Heart left ventricle (tissue), 16 donors: ENCODE data around the gene TOPAZ1. TPM values are rescaled to one million over a fixed set of nuclear protein-coding genes. Genes with fewer than 3 reads are reported as not detected.

Source experiments
- ATAC-seq, 4 donors: fragments of 200-7000 bp; cut with Tn5 transposase; one replicate each; pipeline ENCODE4 v1.9.1; 2020 to 2022; ENCODE audit warnings: moderate library complexity in 4 of 4, mild to moderate bottlenecking in 3 of 4, moderate number of reproducible peaks in 1 of 4
- DNase-seq, 5 donors: peaks; one replicate each; pipeline ENCODE4 v3.0.0-alpha.2; 2020
- H3K27ac ChIP-seq, 12 donors: fragments of 200-600 bp; sonication (generic) in 4 of 12; one replicate each; pipeline versions ENCODE4 v1.5.0 to v1.8.0; 2016 to 2022; ENCODE audit warnings: mild to moderate bottlenecking in 2 of 12
- H3K27me3 ChIP-seq, 9 donors: fragments of 200-600 bp; sonication (generic) in 2 of 9; one replicate each; pipeline versions ENCODE4 v1.5.1 to v1.8.0; 2016 to 2022; ENCODE audit warnings: mild to moderate bottlenecking in 3 of 9
- H3K36me3 ChIP-seq, 9 donors: fragments of 200-600 bp; sonication (generic) in 2 of 9; one replicate each; pipeline versions ENCODE4 v1.5.0 to v1.8.0; 2018 to 2022; ENCODE audit warnings: mild to moderate bottlenecking in 2 of 9
- H3K4me1 ChIP-seq, 12 donors: fragments of 200-600 bp; sonication (generic) in 4 of 12; one replicate each; pipeline versions ENCODE4 v1.5.0 to v1.8.0; 2016 to 2022; ENCODE audit warnings: mild to moderate bottlenecking in 3 of 12
- H3K4me3 ChIP-seq, 12 donors: fragments of 200-600 bp; sonication (generic) in 4 of 12; one replicate each; pipeline versions ENCODE4 v1.5.0 to v1.8.0; 2017 to 2022; ENCODE audit warnings: mild to moderate bottlenecking in 9 of 12, moderate library complexity in 4 of 12
- H3K9me3 ChIP-seq, 12 donors: fragments of 200-600 bp; sonication (generic) in 4 of 12; one replicate each; pipeline versions ENCODE4 v1.5.0 to v1.8.0; 2016 to 2022; ENCODE audit warnings: mild to moderate bottlenecking in 1 of 12
- POLR2A ChIP-seq, 2 donors: fragments of 450-650 bp; IDR thresholded peaks; one replicate each; pipeline ENCODE4 v1.6.1; 2017; ENCODE audit warnings: antibody characterized with exemption in 2 of 2, mild to moderate bottlenecking in 2 of 2, moderate library complexity in 2 of 2
- WGBS, 4 donors: extraction: QIAGEN DNeasy Blood & Tissue Kit in 2 of 4; methylation state at CpG; one replicate each; pipeline versions ENCODE4 v1.1.5 to v1.1.7; 2013 to 2018; 5-methylcytosine and 5-hydroxymethylcytosine counted together
- intact Hi-C, 10 donors: fragments of 100-400 bp; cut with DNase I; formaldehyde crosslinking; loops; one replicate each; pipeline versions ENCODE4 v1.11.1 to v1.14.2; 2022
- polyA plus RNA-seq, 2 donors: library from polyadenylated mRNA; stranded (reverse); fragments of 200-250 nt; gene quantifications; one replicate each; pipeline ENCODE4 v1.2.3, GENCODE V29; 2013
- total RNA-seq, 9 donors: library from RNA; depleted of rRNA in 2 of 9; stranded (reverse); fragments of >200 nt in 2 of 9; fragmentation: NEBNext Ultra II Directional in 3 of 9; extraction: Animal tissue kit (Norgen Biotek cat#: 25700) in 3 of 9; gene quantifications; one replicate each; pipeline versions ENCODE4 v1.1.0 to v1.2.4, GENCODE V29; 2016 to 2023
- TF ChIP-seq, protein P1 (sequence below), 12 donors: fragments of 200-600 bp; sonication (generic) in 4 of 12; IDR thresholded peaks; one replicate each; pipeline versions ENCODE4 v1.5.0 to v1.8.0; 2018 to 2022; ENCODE audit warnings: antibody characterized with exemption in 12 of 12, mild to moderate bottlenecking in 5 of 12
- donor health status: ischemic (EF 13 %, LVEDD 7.1; RV severe dilation, severe dysfunction).
- donor health status: healthy with polysubstance abuse.
- donor health status: DM: no; HTN: yes; CAD: no.
- donor health status: DM: no; HTN: no; CAD: no.
- donor health status: ischemic (EF 25% LVEDD 6.9; RV normal size, moderate dysfunction).
- donor health status: ischemic (EF 25% LVEDD 5.7; RV mildly dilated, moderate dysfunction).
- donor health status: healthy.
- donor health status: DM: yes; HTN: yes; CAD: no.
- donor health status: ischemic (EF 35%, LVEDD 5.7; RV mildly dilated, moderate dysfunction).
- donor health status: nonischemic (EF 11% LVEDD 7.7; RV severe dilation, severe dysfunction).
- donor health status: DM: yes; HTN: yes; CAD: no.
- donor health status: PGD.
- donor health status: ischemic (EF 29% LVEDD 5.4; RV normal size, mild dysfunction).
- donor health status: nonischemic (EF 23%, LVEDD 6.1; RV moderate dilation, normal function).

The TOPAZ1 gene
- total and polyA plus RNA-seq, 11 donors: not detected

DNA sequence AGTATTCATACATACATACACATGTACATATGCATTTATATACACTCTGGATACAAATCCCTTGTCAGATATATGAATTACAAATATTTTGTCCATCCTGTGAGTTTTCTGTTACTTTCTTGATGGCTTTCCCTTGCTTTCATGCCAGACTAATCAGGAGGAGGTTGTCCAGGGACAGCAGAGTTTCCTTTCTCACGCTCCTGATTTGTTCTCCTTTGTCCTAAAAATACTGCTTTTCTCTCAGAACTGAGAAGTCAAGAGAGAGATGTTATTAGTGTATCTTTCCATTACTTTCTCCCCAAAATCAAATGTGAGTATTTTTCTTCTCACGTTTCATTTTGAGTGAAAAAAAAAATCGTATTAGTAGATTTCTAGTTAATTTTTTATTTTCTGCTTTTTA is 84.8 kb downstream of the TOPAZ1 start:
- no peaks in the 10 kb centered on the region for H3K27me3 ChIP-seq
- H3K27ac ChIP-seq: peak overlapping the region in 7 of 12 donors; percentile 8 to 66 (median 60)
- no peaks in the 10 kb centered on the region for H3K36me3 ChIP-seq
- DNase-seq (no peak), ATAC-seq (peak in 1 of 4 donors; percentile 44)
- WGBS, 4 donors: 57 to 67% (median 65%) methylated on average over 3 of the region's 3 CpGs
- H3K4me1 ChIP-seq: no peaks in the 10 kb centered on the region
- H3K4me3 ChIP-seq: no peak overlapping the region
- no peak for TF ChIP-seq POLR2A (IDR thresholded peaks at IDR 0.05)
- TF ChIP-seq, protein P1, sequence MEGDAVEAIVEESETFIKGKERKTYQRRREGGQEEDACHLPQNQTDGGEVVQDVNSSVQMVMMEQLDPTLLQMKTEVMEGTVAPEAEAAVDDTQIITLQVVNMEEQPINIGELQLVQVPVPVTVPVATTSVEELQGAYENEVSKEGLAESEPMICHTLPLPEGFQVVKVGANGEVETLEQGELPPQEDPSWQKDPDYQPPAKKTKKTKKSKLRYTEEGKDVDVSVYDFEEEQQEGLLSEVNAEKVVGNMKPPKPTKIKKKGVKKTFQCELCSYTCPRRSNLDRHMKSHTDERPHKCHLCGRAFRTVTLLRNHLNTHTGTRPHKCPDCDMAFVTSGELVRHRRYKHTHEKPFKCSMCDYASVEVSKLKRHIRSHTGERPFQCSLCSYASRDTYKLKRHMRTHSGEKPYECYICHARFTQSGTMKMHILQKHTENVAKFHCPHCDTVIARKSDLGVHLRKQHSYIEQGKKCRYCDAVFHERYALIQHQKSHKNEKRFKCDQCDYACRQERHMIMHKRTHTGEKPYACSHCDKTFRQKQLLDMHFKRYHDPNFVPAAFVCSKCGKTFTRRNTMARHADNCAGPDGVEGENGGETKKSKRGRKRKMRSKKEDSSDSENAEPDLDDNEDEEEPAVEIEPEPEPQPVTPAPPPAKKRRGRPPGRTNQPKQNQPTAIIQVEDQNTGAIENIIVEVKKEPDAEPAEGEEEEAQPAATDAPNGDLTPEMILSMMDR (IDR thresholded peaks at IDR 0.05): no peak
- H3K9me3 ChIP-seq: no peaks in the 10 kb centered on the region
- intact Hi-C loops: loop anchor here in 4 of 10 donors (10.0 kb wide), 2 partner anchors 148 to 298 kb away; partner anchors contain the start of genes ZNF445 (in 3 of the 4) and ZNF197 (in 1 of the 4)

DNA sequence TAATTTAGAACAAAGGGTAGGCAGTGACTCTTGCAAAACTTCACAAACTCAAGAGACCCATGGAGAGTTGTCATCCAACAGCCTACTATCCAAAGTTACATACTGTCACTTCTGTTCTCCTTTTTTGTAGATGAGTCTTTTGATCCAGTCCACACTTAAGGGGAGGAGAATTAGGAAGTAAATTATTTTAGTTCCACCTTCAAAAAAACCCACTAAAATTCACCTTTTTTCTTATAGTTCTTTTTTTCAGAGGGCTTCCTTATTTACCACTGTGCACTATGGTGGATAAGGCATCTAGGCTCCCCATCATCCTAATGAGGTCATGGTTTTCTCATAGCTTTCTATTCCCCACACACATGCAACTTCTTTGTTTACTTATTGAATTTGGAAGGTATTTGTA is 88.3 kb downstream of the TOPAZ1 start:
- intact Hi-C loops: loop anchor here in 8 of 10 donors (10.0 kb wide), 6 partner anchors 115 to 385 kb away; partner anchors contain the start of genes ZNF445 (in 4 of the 8), ZNF197 (in 2 of the 8), ZNF35 (in 1 of the 8) and ZNF502 (in 1 of the 8)
- Histone ChIP-seq H3K9me3 (no peaks in the 10 kb centered on the region), H3K27ac (no peak overlapping the region), H3K36me3 (no peaks in the 10 kb centered on the region), H3K4me1 (no peaks in the 10 kb centered on the region), H3K27me3 (no peaks in the 10 kb centered on the region), H3K4me3 (no peak overlapping the region)
- ATAC-seq (no peak), DNase-seq (no peak)
- TF ChIP-seq POLR2A (IDR thresholded peaks at IDR 0.05): no peak
- TF ChIP-seq, protein P1 (IDR thresholded peaks at IDR 0.05): no peak

DNA sequence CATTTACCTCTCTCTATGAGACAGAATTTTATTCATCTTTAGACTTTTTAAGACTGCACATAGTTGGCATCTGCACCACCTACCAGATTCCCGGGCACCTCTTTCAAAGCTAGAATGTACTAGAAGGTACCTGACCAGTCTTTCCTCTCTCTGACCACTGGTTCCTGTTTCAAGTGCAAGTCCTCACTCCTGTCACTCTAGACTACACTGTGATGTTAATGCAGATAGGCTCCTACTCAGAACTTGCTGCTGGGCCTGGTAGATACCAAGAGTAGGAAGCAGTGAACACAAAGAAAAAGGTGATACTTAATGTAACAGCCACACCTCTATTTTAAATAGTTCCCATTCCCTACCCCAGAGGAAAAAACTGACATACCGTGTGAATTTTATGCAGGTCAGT is 88.8 kb downstream of the TOPAZ1 start:
- DNase-seq: no peak
- no peaks in the 10 kb centered on the region for H3K9me3 ChIP-seq
- no peak for TF ChIP-seq POLR2A (IDR thresholded peaks at IDR 0.05)
- TF ChIP-seq, protein P1 (IDR thresholded peaks at IDR 0.05): no peak
- 83 to 93% (median 84%) methylated on average over 2 of the region's 2 CpGs for WGBS, 4 donors
- ATAC-seq: no peak
- no peaks in the 10 kb centered on the region for H3K27me3 ChIP-seq
- no peaks in the 10 kb centered on the region for H3K4me1 ChIP-seq
- H3K36me3 ChIP-seq: no peaks in the 10 kb centered on the region
- intact Hi-C loops: loop anchor here in 7 of 10 donors (10.0 kb wide), 6 partner anchors 114 to 384 kb away; partner anchors contain the start of genes ZNF197 (in 1 of the 7), ZNF35 (in 1 of the 7), ZNF445 (in 1 of the 7) and ZNF502 (in 1 of the 7)
- no peak overlapping the region for H3K27ac ChIP-seq
- H3K4me3 ChIP-seq: no peak overlapping the region

DNA sequence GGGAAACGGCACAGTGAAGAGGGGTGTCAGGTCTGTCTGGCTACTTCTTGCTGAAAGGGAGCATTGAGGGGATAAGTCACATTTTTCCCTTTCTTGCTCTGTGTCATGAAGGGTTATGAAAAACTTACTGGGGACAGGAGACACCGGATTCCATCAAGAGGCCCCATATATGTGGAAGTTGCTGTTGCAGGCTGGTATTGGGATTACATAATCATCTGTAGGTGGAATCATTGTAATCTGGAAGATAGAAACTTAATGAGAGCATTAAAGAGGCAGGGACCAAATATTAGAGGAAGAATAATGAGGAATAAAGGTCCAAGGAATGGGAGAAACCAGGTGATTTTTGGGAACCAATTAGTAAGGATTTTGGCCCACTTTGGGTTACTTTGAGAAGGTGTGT is 92.6 kb downstream of the TOPAZ1 start:
- no peak for TF ChIP-seq POLR2A (IDR thresholded peaks at IDR 0.05)
- TF ChIP-seq, protein P1 (IDR thresholded peaks at IDR 0.05): no peak
- no peak for ATAC-seq
- Histone ChIP-seq H3K27me3 (no peaks in the 10 kb centered on the region), H3K4me3 (no peak overlapping the region), H3K36me3 (no peaks in the 10 kb centered on the region), H3K27ac (no peak overlapping the region), H3K4me1 (peaks cover 0 to 8% (median 6%) of the 10 kb centered on the region in 12 donors), H3K9me3 (no peaks in the 10 kb centered on the region)
- DNase-seq: no peak
- intact Hi-C loops: loop anchor here in 7 of 10 donors (10.0 kb wide), 6 partner anchors 110 to 380 kb away; partner anchors contain the start of genes ZNF197 (in 1 of the 7), ZNF35 (in 1 of the 7), ZNF445 (in 1 of the 7) and ZNF502 (in 1 of the 7)
- WGBS, 4 donors: 87 to 100% (median 88%) methylated on average over 2 of the region's 2 CpGs
